Lung (tissue), 12 donors: ENCODE data around the gene FZD10. TPM values are rescaled to one million over a fixed set of nuclear protein-coding genes. Genes with fewer than 3 reads are reported as not detected.

Experiments
- ATAC-seq: fragments of 200-7000 bp; cut with Tn5 transposase; one replicate; pipeline ENCODE4 v1.9.1; 2020; ENCODE audit warnings: moderate number of reproducible peaks; ENCODE audit not compliant: insufficient read depth, low FRiP score
- DNase-seq, 3 donors: peaks; one replicate each; pipeline ENCODE4 v3.0.0-alpha.2; 2013 to 2017
- H3K27ac ChIP-seq, 2 donors: one replicate each; pipeline ENCODE4 v1.5.1; 2013; ENCODE audit warnings: mild to moderate bottlenecking in 2 of 2, moderate library complexity in 2 of 2, control low read depth in 1 of 2, inconsistent platforms in 1 of 2, low read depth in 1 of 2, low read length in 1 of 2
- H3K27me3 ChIP-seq, 3 donors: one replicate each; pipeline ENCODE4 v1.5.1; 2013; ENCODE audit warnings: low read length in 2 of 3; ENCODE audit not compliant: control insufficient read depth in 3 of 3, insufficient read depth in 3 of 3
- H3K36me3 ChIP-seq, 4 donors: one replicate each; pipeline ENCODE4 v1.5.1; 2013; ENCODE audit warnings: low read length in 4 of 4, mild to moderate bottlenecking in 1 of 4, moderate library complexity in 1 of 4; ENCODE audit not compliant: control insufficient read depth in 4 of 4, insufficient read depth in 4 of 4
- H3K4me1 ChIP-seq, 5 donors: one replicate each; pipeline ENCODE4 v1.5.1; 2013; ENCODE audit warnings: low read length in 5 of 5, mild to moderate bottlenecking in 2 of 5, moderate library complexity in 1 of 5; ENCODE audit not compliant: control insufficient read depth in 5 of 5, insufficient read depth in 5 of 5
- H3K4me3 ChIP-seq: one replicate; pipeline ENCODE4 v1.5.1; 2013; ENCODE audit warnings: mild to moderate bottlenecking, control low read depth, moderate library complexity
- H3K9ac ChIP-seq, 2 donors: one replicate each; pipeline ENCODE4 v1.5.1; 2013; ENCODE audit warnings: low read length in 2 of 2, control low read depth in 1 of 2; ENCODE audit not compliant: insufficient read depth in 1 of 2
- H3K9me3 ChIP-seq, 4 donors: one replicate each; pipeline ENCODE4 v1.5.1; 2013; ENCODE audit warnings: low read length in 3 of 4, mild to moderate bottlenecking in 1 of 4, moderate library complexity in 1 of 4; ENCODE audit not compliant: control insufficient read depth in 4 of 4, insufficient read depth in 3 of 4
- WGBS, 2 donors: extraction: QIAGEN DNeasy Blood & Tissue Kit; methylation state at CpG; one replicate each; pipeline ENCODE4 v1.1.7; 2013; 5-methylcytosine and 5-hydroxymethylcytosine counted together
- polyA plus RNA-seq, 2 donors: library from polyadenylated mRNA; stranded (reverse); fragments of 200-250 nt; gene quantifications; one replicate each; pipeline ENCODE4 v1.2.1, GENCODE V29; 2013
- total RNA-seq, 2 donors: library from RNA; depleted of rRNA in 1 of 2; stranded (reverse); fragments of >200 nt in 1 of 2; gene quantifications; one replicate each; pipeline ENCODE4 v1.2.1, GENCODE V29; 2014 to 2021
- TF ChIP-seq, protein P1 (sequence below): IDR thresholded peaks from 2 replicates; pipeline ENCODE4 v1.5.1; 2012; ENCODE audit warnings: mild to moderate bottlenecking; ENCODE audit errors: control extremely low read depth, extremely low read depth
- donor health status: control.
- donor health status: control.
- donor health status: Bipolar disorder and iron deficiency.
- donor health status: healthy.
- donor health status: DM: yes; HTN: yes; CAD: no.

Gene FZD10
- total and polyA plus RNA-seq, 4 donors: 0.49 to 1.8 (median 1.1) TPM

DNA sequence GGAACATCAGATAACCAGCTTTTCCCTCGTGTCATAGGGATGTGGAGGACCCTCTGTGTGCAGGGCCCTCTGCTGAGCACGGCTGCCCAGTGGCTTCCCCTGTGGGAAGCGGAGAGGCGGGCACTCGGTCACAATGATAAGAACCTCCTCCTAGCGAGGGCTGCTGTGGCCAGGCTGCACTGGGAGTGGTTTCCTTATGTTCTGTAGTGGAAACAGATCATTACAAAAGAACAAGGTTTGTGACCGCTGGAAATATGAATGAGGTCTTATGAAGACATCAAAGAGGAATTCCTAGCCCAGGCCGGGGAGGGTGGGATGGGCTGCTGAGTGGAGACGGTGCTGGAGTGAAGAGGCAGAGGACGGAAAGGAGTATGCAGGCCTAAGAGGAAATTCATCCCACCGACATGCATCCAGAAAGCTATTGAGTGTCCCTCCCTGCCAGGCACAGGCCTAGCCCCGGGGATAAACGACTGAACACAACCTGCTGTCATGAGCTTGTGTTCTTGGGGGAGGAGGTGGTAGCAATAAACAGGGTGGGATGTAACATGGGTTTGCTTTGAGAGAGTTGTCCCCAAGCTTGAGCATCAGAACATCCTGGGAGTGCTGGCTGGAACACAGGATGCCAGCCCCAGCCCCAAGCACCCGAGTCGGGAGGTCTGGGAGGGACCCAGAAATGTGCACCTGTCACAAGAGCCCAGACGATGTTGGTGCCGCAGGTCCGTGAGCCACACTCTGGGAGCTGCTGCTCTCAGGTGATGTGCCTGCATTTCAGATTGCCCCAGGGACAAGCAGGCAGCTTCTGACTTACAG is 37.5 kb downstream of the FZD10 start:
- Histone ChIP-seq H3K27ac (no peak overlapping the region), H3K4me1 (no peaks in the 10 kb centered on the region), H3K36me3 (no peaks in the 10 kb centered on the region), H3K9me3 (peaks cover 0 to 8% (median 0%) of the 10 kb centered on the region in 4 donors), H3K27me3 (peaks cover 3 to 25% (median 9%) of the 10 kb centered on the region in 3 donors), H3K9ac (no peak overlapping the region), H3K4me3 (no peak overlapping the region)
- WGBS, 2 donors: 40 to 44% methylated on average over 18 of the region's 18 CpGs
- DNase-seq (no peak), ATAC-seq (no peak)
- TF ChIP-seq, protein P1, sequence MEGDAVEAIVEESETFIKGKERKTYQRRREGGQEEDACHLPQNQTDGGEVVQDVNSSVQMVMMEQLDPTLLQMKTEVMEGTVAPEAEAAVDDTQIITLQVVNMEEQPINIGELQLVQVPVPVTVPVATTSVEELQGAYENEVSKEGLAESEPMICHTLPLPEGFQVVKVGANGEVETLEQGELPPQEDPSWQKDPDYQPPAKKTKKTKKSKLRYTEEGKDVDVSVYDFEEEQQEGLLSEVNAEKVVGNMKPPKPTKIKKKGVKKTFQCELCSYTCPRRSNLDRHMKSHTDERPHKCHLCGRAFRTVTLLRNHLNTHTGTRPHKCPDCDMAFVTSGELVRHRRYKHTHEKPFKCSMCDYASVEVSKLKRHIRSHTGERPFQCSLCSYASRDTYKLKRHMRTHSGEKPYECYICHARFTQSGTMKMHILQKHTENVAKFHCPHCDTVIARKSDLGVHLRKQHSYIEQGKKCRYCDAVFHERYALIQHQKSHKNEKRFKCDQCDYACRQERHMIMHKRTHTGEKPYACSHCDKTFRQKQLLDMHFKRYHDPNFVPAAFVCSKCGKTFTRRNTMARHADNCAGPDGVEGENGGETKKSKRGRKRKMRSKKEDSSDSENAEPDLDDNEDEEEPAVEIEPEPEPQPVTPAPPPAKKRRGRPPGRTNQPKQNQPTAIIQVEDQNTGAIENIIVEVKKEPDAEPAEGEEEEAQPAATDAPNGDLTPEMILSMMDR: no peak

DNA sequence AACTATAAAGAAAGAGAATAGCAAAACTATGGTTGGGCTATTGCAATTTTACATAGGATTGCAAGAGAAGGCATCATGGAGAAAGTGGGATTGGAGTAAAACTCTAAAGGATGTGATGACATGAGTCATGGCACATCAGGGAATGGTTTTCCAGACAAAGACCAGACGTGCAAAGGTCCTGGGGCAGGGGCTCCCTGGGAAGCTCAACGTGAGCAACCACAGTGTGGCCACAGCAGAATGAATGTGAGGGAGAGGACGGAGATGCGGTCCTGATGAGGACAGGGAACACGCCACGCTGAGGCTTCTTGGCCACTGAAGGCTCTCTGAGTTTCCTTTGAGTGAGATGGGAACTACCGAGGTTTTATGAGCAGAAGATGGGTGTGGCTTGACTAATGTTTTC is 38.2 kb downstream of the FZD10 start:
- peaks cover 0 to 8% (median 0%) of the 10 kb centered on the region in 4 donors for H3K9me3 ChIP-seq
- no peak overlapping the region for H3K9ac ChIP-seq
- H3K36me3 ChIP-seq: no peaks in the 10 kb centered on the region
- H3K4me3 ChIP-seq: no peak overlapping the region
- H3K27me3 ChIP-seq: peaks cover 3 to 22% (median 9%) of the 10 kb centered on the region in 3 donors
- DNase-seq (no peak), ATAC-seq (no peak)
- H3K4me1 ChIP-seq: no peaks in the 10 kb centered on the region
- no peak overlapping the region for H3K27ac ChIP-seq
- TF ChIP-seq, protein P1: no peak
- WGBS, 2 donors: 88 to 91% methylated on average over 7 of the region's 7 CpGs

DNA sequence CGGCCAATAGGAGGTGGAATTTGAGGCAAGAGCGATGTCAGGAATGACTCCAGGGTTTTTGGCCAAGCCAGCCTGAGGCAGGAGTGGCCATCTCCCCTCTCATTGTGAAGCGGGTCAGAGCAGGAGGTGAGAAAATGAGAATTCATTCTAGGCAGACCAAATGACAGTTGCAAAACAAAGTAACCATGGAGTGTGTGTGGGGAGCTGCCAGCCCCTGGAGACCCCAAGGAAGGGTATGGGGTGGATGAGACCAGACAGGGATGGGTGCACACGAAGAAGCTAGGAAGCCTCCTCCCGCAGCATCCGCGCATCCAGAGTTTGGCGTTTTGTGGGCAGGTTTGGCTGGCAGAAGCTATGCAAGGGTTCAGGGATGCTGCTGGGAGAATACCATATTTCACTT is 38.8 kb downstream of the FZD10 start:
- ATAC-seq (no peak), DNase-seq (no peak)
- H3K36me3 ChIP-seq: no peaks in the 10 kb centered on the region
- H3K4me1 ChIP-seq: no peaks in the 10 kb centered on the region
- H3K9me3 ChIP-seq: peaks cover 0 to 8% (median 0%) of the 10 kb centered on the region in 4 donors
- TF ChIP-seq, protein P1: no peak
- 94 to 95% methylated on average over 8 of the region's 8 CpGs for WGBS, 2 donors
- no peak overlapping the region for H3K9ac ChIP-seq
- no peak overlapping the region for H3K4me3 ChIP-seq
- peaks cover 3 to 17% (median 9%) of the 10 kb centered on the region in 3 donors for H3K27me3 ChIP-seq
- no peak overlapping the region for H3K27ac ChIP-seq
